ENCODE measurements around the gene CDK13. TPM values are rescaled to one million over a fixed set of nuclear protein-coding genes. Genes with fewer than 3 reads are reported as not detected.
"Not testable (repeated sequence)": the region's sequence is repeated elsewhere in the genome, so short reads cannot be mapped to it uniquely, and the experiment has no call there.

Gene CDK13
- total RNA-seq, 2 donors from 2014 or later, result 56.7 to 91.6 TPM

- Histone ChIP-seq H3K27me3 (replicated peaks; ENCODE audit: insufficient read depth) (no peaks in the 10 kb centered on the region), H3K27ac (no peak overlapping the region), H3K9me3 (no peaks in the 10 kb centered on the region), H3K4me3 (no peak overlapping the region), H3K36me3 (no peaks in the 10 kb centered on the region), H3K4me1 (replicated peaks) (no peaks in the 10 kb centered on the region)
- 86% methylated on average over 5 of the region's 5 CpGs for WGBS
- TF ChIP-seq POLR2A (IDR thresholded peaks at IDR 0.05) (no peak), CTCF (IDR thresholded peaks at IDR 0.05) (no peak), POLR2AphosphoS5 (IDR thresholded peaks at IDR 0.05) (no peak)
- intact Hi-C loops (cut with DNase I), result no loop called here
- no peak for DNase-seq (ENCODE audit: low spot score)
These were observed 170.0 kb downstream of the CDK13 start for GRCh38 chr7:40120020-40120419.

- DNase-seq (ENCODE audit: low spot score); H3K36me3 ChIP-seq; H3K9me3 ChIP-seq; H3K4me3 ChIP-seq; intact Hi-C loops (cut with DNase I); H3K4me1 ChIP-seq (replicated peaks); H3K27me3 ChIP-seq (replicated peaks; ENCODE audit: insufficient read depth); H3K27ac ChIP-seq: not testable (repeated sequence)
- 91% methylated on average over 14 of the region's 14 CpGs for WGBS
These were observed 172.3 kb downstream of the CDK13 start for GRCh38 chr7:40122100-40122939.

- no peak for TF ChIP-seq POLR2AphosphoS5 (IDR thresholded peaks at IDR 0.05)
- no peak for TF ChIP-seq CTCF (IDR thresholded peaks at IDR 0.05)
- TF ChIP-seq POLR2A (IDR thresholded peaks at IDR 0.05), result no peak
- Histone ChIP-seq H3K9me3 (no peaks in the 10 kb centered on the region), H3K4me1 (replicated peaks) (no peaks in the 10 kb centered on the region), H3K27ac (no peak overlapping the region), H3K27me3 (replicated peaks; ENCODE audit: insufficient read depth) (no peaks in the 10 kb centered on the region), H3K4me3 (no peak overlapping the region), H3K36me3 (no peaks in the 10 kb centered on the region)
- intact Hi-C loops (cut with DNase I), result no loop called here
- DNase-seq (ENCODE audit: low spot score), result no peak
- WGBS, result 98% methylated on average over 2 of the region's 2 CpGs
These were observed 172.8 kb downstream of the CDK13 start for GRCh38 chr7:40122940-40123254.

- TF ChIP-seq CTCF (IDR thresholded peaks at IDR 0.05) (no peak), POLR2AphosphoS5 (IDR thresholded peaks at IDR 0.05) (no peak), POLR2A (IDR thresholded peaks at IDR 0.05) (no peak)
- DNase-seq (ENCODE audit: low spot score), result no peak
- WGBS, result 1% methylated on average over 36 of the region's 36 CpGs
These were observed 183.7 kb downstream of the CDK13 start for GRCh38 chr7:40133561-40134427.

More at GRCh38 chr7:40133561-40134427, 183.7 kb downstream of the CDK13 start:
- peak overlapping the region; percentile 88 to 94 for H3K27ac ChIP-seq
- no peaks in the 10 kb centered on the region for H3K36me3 ChIP-seq
- no peaks in the 10 kb centered on the region for H3K27me3 ChIP-seq (replicated peaks; ENCODE audit: insufficient read depth)
- H3K4me1 ChIP-seq (replicated peaks), result peaks cover 10% of the 10 kb centered on the region
- peak overlapping the region; percentile 65 to 81 for H3K4me3 ChIP-seq
- H3K9me3 ChIP-seq, result no peaks in the 10 kb centered on the region
- intact Hi-C loops (cut with DNase I), result loop anchor here (2.0 kb wide), 1 partner anchor 185 kb away; no protein-coding TSS in a partner anchor
